HepG2 (cell line): ENCODE data around the gene CTNNA3.

Experiments
- EZH2 ChIP-seq: conservative IDR thresholded peaks from 2 replicates; pipeline ENCODE4 v1.6.1; 2012; ENCODE audit warnings: mild to moderate bottlenecking, low read depth, low read length, moderate library complexity
- FOSL1 ChIP-seq: sonication (generic); formaldehyde crosslinking; IDR thresholded peaks from 2 replicates; pipeline ENCODE4 v1.9.0; 2021; ENCODE audit warnings: missing genetic modification reagents, borderline replicate concordance
- FOXK1 ChIP-seq: sonication (generic); formaldehyde crosslinking; IDR thresholded peaks from 2 replicates; pipeline ENCODE4 v1.4.0; 2020; ENCODE audit warnings: low read depth, missing genetic modification reagents, borderline replicate concordance
- GABPA ChIP-seq, 2 experiments: IDR thresholded peaks; 2 replicates each; pipeline ENCODE4 v1.6.1; 2011 to 2016; ENCODE audit warnings: low read depth in 2 of 2, low read length in 1 of 2, missing biosample characterization in 1 of 2, missing genetic modification characterization in 1 of 2
- KLF13 ChIP-seq: sonication (generic); formaldehyde crosslinking; IDR thresholded peaks from 2 replicates; pipeline ENCODE4 v1.4.0; 2020; ENCODE audit warnings: mild to moderate bottlenecking, missing genetic modification reagents
- MTF2 ChIP-seq: sonication (generic); formaldehyde crosslinking; IDR thresholded peaks from 2 replicates; pipeline ENCODE4 v1.5.0; 2020; ENCODE audit warnings: missing genetic modification reagents, borderline replicate concordance
- MXD4 ChIP-seq: IDR thresholded peaks from 2 replicates; pipeline ENCODE4 v1.6.1; 2016; ENCODE audit warnings: mild to moderate bottlenecking, missing biosample characterization, missing genetic modification reagents
- SOX5 ChIP-seq: IDR thresholded peaks from 2 replicates; pipeline ENCODE4 v1.6.1; 2016; ENCODE audit warnings: borderline replicate concordance
- TF ChIP-seq, protein P1 (sequence below): sonication (generic); formaldehyde crosslinking; IDR thresholded peaks from 2 replicates; pipeline ENCODE4 v1.5.0; 2020; ENCODE audit warnings: mild to moderate bottlenecking, missing genetic modification reagents, moderate library complexity
- TF ChIP-seq, protein P2 (sequence below): sonication (generic); formaldehyde crosslinking; IDR thresholded peaks from 2 replicates; pipeline ENCODE4 v1.5.1; 2020; ENCODE audit warnings: missing genetic modification reagents, mild to moderate bottlenecking, borderline replicate concordance
- TF ChIP-seq, protein P3 (sequence below): sonication (generic); formaldehyde crosslinking; IDR thresholded peaks from 2 replicates; pipeline ENCODE4 v1.4.0; 2020; ENCODE audit warnings: missing genetic modification reagents

DNA sequence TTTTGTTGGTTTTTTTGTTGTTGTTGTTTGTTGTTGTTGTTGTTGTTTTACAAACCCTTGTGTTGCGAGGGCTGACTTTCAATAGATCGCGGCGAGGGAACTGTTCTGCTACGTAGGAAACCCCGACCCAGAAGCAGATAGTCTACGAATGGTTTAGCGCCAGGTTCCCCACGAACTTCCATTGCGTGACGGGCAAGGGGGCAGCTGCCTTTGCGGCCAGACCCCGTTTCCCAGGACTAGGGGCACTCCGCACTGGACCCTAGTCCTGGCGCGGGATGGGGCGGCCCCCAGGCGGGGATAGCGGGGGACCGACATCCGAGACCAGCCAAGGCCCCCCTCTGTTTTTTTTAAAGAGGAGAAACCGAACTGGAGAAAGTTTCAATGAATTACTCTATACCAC, 650.6 kb downstream of the CTNNA3 start:
- TF ChIP-seq KLF13 (CRISPR knock-in tag) = no peak
- TF ChIP-seq FOSL1 (CRISPR knock-in tag) = no peak
- TF ChIP-seq, protein P1, sequence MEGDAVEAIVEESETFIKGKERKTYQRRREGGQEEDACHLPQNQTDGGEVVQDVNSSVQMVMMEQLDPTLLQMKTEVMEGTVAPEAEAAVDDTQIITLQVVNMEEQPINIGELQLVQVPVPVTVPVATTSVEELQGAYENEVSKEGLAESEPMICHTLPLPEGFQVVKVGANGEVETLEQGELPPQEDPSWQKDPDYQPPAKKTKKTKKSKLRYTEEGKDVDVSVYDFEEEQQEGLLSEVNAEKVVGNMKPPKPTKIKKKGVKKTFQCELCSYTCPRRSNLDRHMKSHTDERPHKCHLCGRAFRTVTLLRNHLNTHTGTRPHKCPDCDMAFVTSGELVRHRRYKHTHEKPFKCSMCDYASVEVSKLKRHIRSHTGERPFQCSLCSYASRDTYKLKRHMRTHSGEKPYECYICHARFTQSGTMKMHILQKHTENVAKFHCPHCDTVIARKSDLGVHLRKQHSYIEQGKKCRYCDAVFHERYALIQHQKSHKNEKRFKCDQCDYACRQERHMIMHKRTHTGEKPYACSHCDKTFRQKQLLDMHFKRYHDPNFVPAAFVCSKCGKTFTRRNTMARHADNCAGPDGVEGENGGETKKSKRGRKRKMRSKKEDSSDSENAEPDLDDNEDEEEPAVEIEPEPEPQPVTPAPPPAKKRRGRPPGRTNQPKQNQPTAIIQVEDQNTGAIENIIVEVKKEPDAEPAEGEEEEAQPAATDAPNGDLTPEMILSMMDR (CRISPR knock-in tag) = no peak
- TF ChIP-seq FOXK1 (CRISPR knock-in tag) = no peak
- TF ChIP-seq, protein P2, sequence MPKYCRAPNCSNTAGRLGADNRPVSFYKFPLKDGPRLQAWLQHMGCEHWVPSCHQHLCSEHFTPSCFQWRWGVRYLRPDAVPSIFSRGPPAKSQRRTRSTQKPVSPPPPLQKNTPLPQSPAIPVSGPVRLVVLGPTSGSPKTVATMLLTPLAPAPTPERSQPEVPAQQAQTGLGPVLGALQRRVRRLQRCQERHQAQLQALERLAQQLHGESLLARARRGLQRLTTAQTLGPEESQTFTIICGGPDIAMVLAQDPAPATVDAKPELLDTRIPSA = no peak
- TF ChIP-seq EZH2 = no peak
- TF ChIP-seq SOX5 (CRISPR knock-in tag) = no peak
- TF ChIP-seq, protein P3, sequence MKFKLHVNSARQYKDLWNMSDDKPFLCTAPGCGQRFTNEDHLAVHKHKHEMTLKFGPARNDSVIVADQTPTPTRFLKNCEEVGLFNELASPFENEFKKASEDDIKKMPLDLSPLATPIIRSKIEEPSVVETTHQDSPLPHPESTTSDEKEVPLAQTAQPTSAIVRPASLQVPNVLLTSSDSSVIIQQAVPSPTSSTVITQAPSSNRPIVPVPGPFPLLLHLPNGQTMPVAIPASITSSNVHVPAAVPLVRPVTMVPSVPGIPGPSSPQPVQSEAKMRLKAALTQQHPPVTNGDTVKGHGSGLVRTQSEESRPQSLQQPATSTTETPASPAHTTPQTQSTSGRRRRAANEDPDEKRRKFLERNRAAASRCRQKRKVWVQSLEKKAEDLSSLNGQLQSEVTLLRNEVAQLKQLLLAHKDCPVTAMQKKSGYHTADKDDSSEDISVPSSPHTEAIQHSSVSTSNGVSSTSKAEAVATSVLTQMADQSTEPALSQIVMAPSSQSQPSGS (CRISPR knock-in tag) = no peak
- no peak for TF ChIP-seq MTF2 (CRISPR knock-in tag)
- TF ChIP-seq GABPA (IDR thresholded peaks at IDR 0.05; ENCODE audit: low read depth, low read length) = no peak
- TF ChIP-seq GABPA (CRISPR knock-in tag; IDR thresholded peaks at IDR 0.05; ENCODE audit: low read depth) = no peak
- TF ChIP-seq MXD4 = no peak
